GM15510 (cell line): ENCODE data around the gene KCNMB3.

Experiments used
- POLR2A ChIP-seq: IDR thresholded peaks from 3 replicates; pipeline ENCODE4 v1.6.1; 2011; ENCODE audit warnings: borderline replicate concordance; ENCODE audit not compliant: insufficient read length; ENCODE audit errors: extremely low read depth

Gene KCNMB3, protein sequence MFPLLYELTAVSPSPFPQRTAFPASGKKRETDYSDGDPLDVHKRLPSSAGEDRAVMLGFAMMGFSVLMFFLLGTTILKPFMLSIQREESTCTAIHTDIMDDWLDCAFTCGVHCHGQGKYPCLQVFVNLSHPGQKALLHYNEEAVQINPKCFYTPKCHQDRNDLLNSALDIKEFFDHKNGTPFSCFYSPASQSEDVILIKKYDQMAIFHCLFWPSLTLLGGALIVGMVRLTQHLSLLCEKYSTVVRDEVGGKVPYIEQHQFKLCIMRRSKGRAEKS

DNA sequence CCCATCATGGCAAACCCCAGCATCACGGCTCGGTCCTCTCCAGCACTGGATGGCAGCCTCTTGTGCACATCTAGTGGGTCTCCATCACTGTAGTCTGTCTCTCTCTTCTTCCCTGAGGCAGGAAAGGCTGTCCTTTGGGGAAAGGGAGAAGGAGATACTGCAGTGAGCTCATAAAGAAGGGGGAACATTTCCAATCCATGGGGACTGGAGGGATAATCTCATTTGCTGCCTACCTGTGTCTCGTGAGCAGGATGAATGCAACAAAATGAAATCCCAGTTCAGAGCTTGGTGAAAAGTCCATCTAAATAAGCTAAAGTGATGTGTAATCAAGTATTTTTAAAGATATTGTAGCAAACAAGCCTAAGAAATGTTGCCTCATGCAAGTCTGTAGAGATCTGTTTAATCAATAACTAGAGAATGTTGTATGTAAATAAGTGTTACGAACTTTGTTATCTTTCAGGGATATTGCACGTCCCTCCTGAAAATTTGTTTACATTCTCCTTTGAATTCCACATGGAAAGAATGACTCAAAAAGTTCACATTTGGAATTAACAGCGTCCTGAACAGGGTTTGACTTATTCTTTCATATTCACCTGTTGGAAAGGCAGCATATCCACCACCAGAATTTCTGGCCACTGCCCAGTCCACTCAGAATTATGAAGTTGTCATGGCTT lies at the start of gene KCNMB3:
KCNMB3 (minus strand) TSS at position 312 of the 674 bp plus-strand sequence; CDS start at position 188, 124 bp downstream.
- TF ChIP-seq POLR2A: no peak

DNA sequence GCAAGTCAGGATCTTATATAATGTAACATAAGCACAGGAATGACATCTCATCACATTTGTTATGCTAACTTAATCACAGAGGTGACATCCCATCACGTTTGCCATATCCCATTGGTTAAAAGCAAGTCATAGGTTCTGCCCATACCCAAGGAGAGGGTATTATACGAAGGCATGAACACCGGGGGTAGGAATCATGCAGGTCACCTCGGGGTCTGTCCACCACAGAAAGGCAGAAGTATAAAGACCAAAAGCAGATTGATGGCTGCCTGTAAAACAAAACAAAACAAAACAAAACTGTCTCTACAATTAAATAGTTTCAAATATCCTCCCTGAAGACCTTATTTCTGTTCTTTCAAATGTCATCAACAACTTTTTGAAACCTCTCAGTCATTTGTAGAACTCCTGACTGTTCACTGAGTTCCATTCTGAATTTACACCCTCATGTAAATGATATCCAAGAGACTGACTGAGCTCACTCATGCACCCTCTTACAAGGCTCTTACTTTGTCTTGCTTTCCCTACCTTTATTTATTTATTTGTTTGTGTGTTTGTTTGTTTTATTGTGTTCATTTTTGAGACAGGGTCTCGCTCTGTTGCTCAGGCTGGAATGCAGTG lies 49.2 kb upstream of the KCNMB3 start:
- TF ChIP-seq POLR2A: no peak

DNA sequence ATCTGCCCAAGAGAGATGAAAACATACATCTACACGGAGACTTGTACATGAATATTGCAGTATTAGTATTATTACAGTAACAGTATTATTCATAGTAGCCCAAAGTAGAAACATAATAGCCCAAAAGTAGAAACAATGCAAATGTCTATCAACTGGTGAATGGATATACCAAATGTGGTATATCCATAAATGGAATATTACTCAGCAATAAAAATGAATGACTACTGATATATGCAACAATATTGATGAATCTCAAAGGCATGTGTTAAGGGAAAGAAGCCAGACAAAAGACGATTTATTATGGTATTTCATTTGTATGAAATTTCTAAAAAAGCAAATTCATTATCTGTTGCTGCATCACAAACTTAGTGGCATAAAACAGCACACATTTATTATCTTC lies 48.4 kb upstream of the KCNMB3 start:
- TF ChIP-seq POLR2A: no peak

DNA sequence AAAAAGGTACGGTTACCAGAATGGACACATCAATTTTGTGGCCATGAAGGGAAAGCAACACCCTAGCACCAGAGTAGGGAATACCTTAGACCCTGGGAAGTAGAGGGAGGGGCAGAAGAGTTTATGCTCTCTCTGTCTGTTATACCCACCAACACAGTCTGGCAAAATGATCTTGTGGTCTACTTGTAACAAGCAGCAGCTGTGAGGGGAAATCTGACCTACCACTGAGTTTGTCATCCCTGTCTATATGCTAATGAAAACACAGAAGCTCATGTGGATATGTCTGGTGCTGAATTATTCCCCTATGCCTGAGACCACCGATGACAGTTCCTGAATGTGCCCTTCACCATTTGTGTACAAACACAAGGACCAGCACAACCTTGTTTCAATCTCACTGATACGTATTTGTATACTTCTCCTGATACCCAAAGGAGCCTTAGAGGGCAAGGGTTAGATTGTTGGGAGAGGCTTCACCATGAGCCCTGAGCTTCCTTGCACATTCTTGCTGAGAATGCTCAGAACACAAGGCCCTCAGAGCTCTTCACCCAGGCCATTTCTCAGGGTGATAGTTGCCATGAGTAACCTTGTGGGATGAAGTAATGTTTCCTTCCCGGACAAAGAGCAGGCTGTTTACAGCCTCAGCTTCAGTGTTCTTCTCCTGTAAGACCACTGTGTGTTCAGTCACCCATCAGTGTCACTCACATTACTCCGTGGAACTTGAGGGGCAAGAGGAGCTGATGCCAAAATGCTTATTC lies 47.2 kb upstream of the KCNMB3 start:
- TF ChIP-seq POLR2A: no peak

DNA sequence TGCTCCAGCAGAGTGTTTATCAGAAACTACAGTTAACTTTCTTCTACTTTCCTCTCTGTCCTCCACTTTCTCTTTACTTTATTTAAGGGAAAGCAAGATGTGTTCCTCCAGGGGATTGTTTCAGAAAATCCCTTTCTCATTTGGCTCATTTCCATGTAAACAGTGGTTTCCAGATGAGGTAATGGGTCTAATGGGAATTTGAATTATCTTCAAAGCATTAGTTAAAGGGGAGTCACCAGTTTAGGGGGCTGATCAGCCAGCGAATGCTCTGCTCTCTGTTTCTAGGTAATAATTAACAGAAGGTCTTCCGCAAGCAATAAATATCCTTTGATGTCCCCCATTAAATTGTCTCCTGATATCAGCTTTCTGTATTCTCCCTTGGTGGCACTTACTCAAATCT lies 41.5 kb upstream of the KCNMB3 start:
- no peak for TF ChIP-seq POLR2A

DNA sequence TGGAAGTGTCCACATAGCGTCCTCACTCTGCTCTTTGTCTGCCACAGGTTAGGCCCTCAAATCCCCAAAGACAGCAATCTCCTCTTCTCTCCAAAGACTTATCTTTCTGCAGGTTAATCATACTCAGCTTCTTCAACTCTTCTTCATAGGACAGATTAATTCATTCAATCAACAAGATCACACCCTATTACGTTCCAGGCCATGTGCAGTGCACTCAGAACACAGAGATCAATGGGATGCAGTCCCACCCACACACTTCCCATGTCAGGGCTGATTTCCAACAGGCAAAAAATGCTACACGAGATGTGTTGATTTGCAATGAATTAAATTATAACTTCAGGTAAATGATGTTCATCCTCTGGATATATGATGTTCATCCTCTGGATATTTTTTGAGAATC lies 38.4 kb upstream of the KCNMB3 start:
- TF ChIP-seq POLR2A: no peak

DNA sequence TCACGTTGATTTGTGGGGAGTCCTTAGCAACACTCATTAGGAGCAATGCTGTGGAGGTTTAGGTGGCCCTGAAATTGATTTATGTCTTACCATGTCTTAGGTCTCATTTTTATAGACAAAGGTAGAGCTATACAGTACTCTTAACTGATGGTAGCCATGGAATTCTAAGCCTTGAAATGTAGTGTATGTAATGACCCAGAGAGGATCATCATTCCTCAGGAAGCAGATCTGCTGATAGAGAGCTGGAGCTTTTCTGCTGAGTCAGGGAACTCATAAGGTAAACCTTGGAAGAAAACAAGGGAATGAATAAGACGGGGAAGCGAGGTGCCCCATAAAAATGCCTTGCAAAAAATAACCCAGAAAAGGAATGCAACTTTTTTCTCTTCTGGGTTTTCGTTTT lies 37.9 kb upstream of the KCNMB3 start:
- no peak for TF ChIP-seq POLR2A

DNA sequence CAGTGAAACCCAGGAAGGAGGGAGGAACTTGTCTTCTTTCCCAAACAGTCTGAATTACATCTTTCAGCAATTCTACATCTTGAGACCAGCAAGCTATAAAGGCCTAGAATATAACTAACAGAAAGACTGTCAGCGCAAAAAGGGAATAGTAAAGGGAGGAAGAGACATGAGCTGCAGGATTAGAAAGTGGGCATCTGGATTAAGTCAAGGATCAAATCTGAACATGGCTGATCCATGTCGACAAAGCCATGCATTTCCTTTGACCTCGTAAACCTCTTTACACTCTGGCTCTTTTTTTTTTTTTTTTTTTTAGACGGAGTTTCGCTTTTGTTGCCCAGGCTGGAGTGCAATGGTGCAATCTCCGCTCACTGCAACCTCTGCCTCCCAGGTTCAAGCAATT lies 35.4 kb upstream of the KCNMB3 start:
- TF ChIP-seq POLR2A: no peak

DNA sequence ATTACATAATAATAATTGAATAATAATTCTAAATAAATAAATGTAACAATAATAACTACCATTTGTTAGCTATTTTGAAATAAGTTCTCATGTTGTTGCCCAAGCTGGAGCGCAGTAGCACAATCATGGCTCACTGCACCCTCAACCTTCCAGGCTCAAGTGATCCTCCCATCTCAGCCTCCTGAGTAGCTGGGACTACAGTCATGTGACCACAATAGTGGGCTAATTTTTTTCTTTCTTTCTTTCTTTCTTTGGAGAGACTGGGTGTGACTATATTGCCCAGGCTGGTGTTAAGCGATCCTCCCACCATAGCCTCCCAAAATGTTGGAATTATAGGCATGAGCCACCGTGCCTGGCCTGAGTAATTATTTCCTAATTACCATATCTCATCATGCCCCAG lies 30.9 kb upstream of the KCNMB3 start:
- no peak for TF ChIP-seq POLR2A

DNA sequence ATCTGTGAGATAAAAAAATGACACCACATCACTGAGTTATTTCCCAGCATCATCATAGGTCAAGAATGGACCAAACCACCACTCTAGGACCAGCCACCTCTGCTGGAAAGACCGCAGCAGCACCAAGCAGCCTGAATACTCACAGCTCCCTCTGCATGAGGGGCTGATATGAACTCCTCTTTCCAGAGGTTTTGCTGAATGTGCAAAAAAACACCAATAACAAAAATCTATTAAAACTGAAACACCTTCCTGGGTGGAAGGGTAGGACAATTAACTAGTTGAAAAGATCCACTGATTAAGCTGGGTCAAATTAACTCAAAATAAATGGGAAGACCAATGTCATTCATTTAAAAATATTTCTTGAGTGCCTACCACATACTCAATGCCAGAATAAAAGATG lies 28.9 kb upstream of the KCNMB3 start:
- no peak for TF ChIP-seq POLR2A

DNA sequence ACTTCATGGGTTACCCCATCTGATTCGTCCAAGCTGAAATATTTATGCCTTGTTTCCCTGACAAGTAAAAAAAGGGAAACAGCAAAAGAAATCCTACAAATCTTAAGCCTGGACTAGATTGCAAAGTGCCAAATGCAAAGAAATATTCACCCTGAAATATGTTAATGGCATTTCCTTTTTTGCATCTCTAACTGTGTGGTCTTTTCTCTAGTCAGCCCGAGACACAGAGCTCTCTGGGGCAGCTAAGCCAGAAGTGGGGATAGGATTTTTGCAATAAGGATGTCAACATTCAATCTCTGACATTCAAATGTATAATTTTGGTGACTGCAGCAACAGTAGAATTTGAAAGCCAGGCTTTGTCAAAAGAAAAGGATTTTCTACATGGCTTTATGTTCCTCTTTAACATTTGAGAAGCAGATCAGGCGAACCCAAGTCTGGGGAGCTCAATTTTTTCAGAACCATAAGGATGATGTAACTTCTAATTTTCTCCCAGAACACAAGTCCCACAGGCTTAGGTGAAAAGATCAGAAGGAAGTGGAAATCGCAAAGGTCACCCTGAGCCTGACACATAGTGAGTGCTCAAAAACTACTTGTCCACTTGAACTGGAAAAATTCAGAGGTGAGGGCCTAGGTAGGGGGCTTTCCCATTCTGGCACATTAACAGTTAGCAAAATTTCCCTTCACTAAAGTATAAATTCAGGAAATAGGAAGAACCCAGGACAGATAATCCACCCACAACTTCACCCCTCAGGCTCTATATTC lies 28.2 kb upstream of the KCNMB3 start:
- no peak for TF ChIP-seq POLR2A

DNA sequence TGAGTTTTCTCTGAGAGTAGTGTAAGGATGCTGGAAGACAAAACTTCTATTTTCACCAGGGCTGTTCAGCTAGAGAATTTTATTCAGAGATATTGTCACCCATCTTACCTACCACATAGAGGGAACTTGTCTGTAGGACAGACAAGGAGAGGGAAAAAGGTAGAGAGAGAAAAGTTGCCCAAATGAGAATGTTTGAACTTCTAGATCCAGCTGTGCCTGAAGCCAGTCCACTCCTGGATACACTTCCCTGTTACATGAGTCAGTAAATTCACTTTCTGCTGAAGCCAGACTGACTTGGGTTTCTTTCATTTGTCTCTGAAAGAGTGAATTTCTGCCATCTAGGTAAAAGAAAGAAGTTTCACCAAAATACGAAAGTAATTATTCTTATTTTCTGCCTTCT lies 27.2 kb upstream of the KCNMB3 start:
- no peak for TF ChIP-seq POLR2A

DNA sequence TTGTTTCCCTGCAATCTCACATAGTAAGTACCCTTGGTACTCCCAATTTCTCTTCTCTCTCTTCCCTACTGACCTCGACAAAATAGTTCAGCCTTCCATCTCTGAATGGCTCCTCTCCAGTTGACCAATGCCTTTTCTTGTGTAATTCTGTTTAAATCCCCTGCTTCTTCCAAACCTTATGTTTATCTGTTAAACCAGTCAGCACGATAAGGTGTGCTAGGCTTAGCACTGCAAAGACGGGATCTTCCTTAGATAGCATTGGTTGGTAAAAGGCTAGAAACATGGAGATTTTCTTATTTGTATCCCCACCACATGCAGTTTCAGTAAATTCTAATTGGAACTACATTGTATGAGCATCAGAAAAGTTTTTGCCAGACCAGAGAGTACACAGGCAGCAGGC lies 25.8 kb upstream of the KCNMB3 start:
- TF ChIP-seq POLR2A: no peak

DNA sequence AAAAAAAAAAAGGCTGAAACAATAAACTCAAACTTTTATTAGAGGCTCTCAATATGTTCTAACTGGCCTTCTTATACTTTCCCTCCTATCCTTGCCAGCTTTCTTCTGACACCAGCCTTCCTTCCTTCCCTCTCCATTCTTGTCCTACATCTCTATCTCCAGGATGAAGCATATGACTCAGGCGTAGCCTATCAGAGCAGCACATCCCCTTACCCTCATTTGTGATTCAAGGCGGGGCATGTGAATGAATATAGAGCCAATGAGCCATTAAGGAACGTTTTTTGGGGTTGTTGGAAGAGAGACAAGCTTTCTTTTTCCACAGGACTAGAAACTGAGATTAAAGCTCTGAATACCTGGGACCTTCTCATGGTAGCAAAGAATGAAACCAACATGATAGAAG lies 25.1 kb upstream of the KCNMB3 start:
- no peak for TF ChIP-seq POLR2A

DNA sequence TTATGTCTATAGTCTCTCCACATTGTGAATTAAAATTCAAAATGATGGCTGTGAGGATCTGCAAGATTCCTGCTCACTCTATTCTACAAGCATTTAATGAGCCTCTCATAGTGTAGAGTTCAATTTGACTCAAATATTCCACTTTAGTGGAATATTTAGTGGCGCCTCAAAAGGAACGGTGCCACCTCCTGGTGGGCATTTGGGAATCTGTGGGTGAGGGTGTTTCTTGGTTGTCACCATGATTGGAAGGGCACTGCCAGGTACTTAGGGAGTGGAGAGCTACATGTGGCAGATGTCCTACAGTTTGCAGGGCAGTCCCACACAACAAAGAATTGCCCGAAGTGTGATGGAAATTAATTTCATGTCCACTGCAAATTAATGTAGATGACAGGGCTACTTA lies 21.5 kb upstream of the KCNMB3 start:
- no peak for TF ChIP-seq POLR2A

DNA sequence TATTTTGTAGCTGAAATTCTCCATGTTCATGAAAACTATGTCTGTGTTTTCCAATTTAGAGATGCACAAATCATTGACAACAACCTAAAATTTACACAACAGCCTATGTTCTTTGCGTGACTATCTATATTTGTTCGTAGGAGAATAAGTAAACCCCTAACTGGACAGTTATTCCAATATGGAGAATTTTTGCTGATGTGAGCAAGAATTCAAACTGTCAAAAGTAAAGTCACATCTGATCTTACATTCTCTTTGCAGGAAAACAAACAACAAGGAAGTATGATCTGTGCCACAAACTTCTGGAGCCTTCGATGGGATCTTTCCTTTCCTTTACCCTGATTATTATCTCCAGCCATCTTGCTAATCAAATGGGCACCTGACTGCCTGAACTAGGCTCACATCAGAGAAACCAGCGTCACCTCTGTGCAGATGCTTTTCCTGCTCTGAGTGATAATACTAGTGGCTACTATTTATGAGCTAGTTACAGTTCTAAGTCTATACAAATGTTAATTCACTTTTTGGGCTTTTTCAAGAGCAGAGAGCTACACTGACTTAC lies 18.3 kb upstream of the KCNMB3 start:
- no peak for TF ChIP-seq POLR2A
